ENCODE measurements around the gene PRRT2. TPM values are rescaled to one million over a fixed set of nuclear protein-coding genes. Genes with fewer than 3 reads are reported as not detected.

The PRRT2 gene
- total and polyA plus RNA-seq, 10 of the 15 experiments (the other 5 are each of a cell fraction or from before 2014, with no cell fraction given): 0.08 to 0.49 (median 0.12) TPM; not detected in 4

GRCh38 chr16:29766571-29766970, 45.4 kb upstream of the PRRT2 start (continued):
- TF ChIP-seq ZNF592 (IDR thresholded peaks at IDR 0.05): no peak
- no peak for TF ChIP-seq CHD4 (IDR thresholded peaks at IDR 0.05)
- TF ChIP-seq ZNF384 (IDR thresholded peaks at IDR 0.05; ENCODE audit: borderline replicate concordance, low read depth, low read length): no peak
- no peak for TF ChIP-seq SKIL (IDR thresholded peaks at IDR 0.05; ENCODE audit: low read depth, poor library complexity, severe bottlenecking)
- no peak for TF ChIP-seq ZNF217 (IDR thresholded peaks at IDR 0.05)
- no peak for TF ChIP-seq SREBF2 (IDR thresholded peaks at IDR 0.05; ENCODE audit: low read length)
- TF ChIP-seq ATF3 (IDR thresholded peaks at IDR 0.05; ENCODE audit: borderline replicate concordance, extremely low read depth, low read depth, low read length): no peak
- no peak for TF ChIP-seq IRF4 (IDR thresholded peaks at IDR 0.05; ENCODE audit: low read depth, low read length)
- no peak for TF ChIP-seq ZBTB11 (CRISPR knock-in tag; IDR thresholded peaks at IDR 0.05)
- TF ChIP-seq SRF (IDR thresholded peaks at IDR 0.05; ENCODE audit: low read depth in 2 of 2, low read length in 2 of 2): no peak
- no peak for TF ChIP-seq ZBTB4 (CRISPR knock-in tag; IDR thresholded peaks at IDR 0.05)
- no peak for TF ChIP-seq HCFC1 (IDR thresholded peaks at IDR 0.05; ENCODE audit: low read length)
- no peak for TF ChIP-seq STAT3 (IDR thresholded peaks at IDR 0.05; ENCODE audit: low read depth, low read length)
- TF ChIP-seq NR2C1 (IDR thresholded peaks at IDR 0.05): no peak

Measured in GM12878 (cell line).